AG09319 (cell line): Measurements from ENCODE around the gene ATP6V1B1.

Experiments used
- DNase-seq: peaks from one replicate; pipeline ENCODE4 v3.0.0-alpha.2; 2010; ENCODE audit warnings: low read depth; ENCODE audit errors: extremely low read depth
- TF ChIP-seq, protein P1 (sequence below): IDR thresholded peaks from 2 replicates; pipeline ENCODE4 v1.5.1; 2011; ENCODE audit warnings: low read depth, mild to moderate bottlenecking, inconsistent platforms, low read length, moderate library complexity

The ATP6V1B1 gene

DNA sequence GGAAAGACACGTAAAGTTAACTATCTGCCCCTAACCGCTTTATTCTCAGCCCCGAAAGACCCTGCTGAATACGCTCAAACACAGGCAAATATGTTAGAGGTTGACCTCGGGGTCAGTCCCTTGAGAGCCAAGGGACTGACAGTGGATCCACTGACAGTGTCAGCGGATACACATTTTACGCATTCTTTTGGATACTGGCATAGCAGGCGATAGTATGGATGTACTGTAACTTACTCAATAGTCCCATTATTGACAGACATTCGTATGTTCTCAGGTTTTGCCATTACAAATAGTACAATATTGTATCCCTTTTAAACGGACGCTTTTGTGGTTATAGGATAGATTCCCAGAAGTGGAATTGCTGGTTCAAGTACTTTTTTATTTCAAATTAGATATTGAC, 13.4 kb downstream of the ATP6V1B1 start:
- DNase-seq, result no peak
- TF ChIP-seq, protein P1, sequence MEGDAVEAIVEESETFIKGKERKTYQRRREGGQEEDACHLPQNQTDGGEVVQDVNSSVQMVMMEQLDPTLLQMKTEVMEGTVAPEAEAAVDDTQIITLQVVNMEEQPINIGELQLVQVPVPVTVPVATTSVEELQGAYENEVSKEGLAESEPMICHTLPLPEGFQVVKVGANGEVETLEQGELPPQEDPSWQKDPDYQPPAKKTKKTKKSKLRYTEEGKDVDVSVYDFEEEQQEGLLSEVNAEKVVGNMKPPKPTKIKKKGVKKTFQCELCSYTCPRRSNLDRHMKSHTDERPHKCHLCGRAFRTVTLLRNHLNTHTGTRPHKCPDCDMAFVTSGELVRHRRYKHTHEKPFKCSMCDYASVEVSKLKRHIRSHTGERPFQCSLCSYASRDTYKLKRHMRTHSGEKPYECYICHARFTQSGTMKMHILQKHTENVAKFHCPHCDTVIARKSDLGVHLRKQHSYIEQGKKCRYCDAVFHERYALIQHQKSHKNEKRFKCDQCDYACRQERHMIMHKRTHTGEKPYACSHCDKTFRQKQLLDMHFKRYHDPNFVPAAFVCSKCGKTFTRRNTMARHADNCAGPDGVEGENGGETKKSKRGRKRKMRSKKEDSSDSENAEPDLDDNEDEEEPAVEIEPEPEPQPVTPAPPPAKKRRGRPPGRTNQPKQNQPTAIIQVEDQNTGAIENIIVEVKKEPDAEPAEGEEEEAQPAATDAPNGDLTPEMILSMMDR, result no peak

- TF ChIP-seq, protein P1, result no peak
- DNase-seq, result no peak
Observed at GRCh38 chr2:70954886-70955285, 19.2 kb downstream of the ATP6V1B1 start.

GRCh38 chr2:70956141-70956540, 20.4 kb downstream of the ATP6V1B1 start:
- TF ChIP-seq, protein P1, result no peak
- DNase-seq, result no peak

- DNase-seq, result no peak
- TF ChIP-seq, protein P1, result no peak
Observed at GRCh38 chr2:70957798-70958197, 22.1 kb downstream of the ATP6V1B1 start.

DNA sequence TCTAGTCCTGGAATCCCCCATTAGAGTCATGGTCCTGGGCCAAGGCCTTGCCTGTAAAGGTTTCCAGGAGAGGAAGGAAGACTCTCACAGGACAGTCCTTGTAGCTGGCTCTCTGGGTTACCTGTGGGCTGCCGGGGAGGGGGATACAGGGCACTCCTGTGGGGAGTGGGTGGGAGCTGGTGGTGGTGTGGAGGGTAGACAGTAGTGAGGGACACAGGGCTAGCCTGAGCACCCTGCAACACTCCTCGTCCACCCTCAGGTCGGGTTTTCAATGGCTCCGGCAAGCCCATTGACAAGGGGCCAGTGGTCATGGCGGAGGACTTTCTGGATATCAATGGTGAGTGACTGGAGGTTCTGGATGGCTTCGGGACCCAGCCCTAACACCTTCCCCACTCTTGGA, 23.1 kb downstream of the ATP6V1B1 start:
- DNase-seq, result no peak
- TF ChIP-seq, protein P1, result no peak

DNA sequence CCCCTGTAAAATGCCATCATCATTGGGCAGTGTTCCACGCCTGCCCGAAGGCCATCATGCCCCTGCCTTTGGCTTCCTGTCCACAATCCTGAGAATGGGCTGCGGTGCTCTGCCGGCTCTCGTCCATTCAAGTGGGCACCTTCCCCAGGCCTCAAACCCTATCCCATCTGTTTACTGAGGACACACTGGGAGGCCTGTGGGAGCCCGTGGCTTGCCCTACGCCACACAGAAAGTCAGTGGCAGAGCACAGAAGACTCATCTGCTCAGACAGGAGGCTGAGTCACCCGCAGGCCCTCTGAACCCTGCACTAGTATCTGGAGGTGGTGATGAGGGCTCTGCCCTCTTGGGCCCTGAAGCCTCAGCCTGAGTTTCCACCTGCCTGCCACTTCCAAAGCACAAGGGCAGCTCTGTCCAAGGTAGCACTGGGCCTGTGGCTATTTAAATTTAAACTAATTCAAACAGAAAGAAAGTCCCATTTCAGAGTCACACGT, 23.6 kb downstream of the ATP6V1B1 start:
- DNase-seq, result no peak
- TF ChIP-seq, protein P1, result no peak

GRCh38 chr2:70959851-70960832, 24.4 kb downstream of the ATP6V1B1 start:
- DNase-seq, result no peak
- TF ChIP-seq, protein P1, result no peak
